ENCODE data around the gene ESPL1. TPM values are rescaled to one million over a fixed set of nuclear protein-coding genes. Genes with fewer than 3 reads are reported as not detected.

Gene ESPL1
- total and polyA plus RNA-seq, 2 of the 13 experiments (the other 11 are each of a cell fraction or from before 2014, with no cell fraction given): 5.8 to 11.5 TPM

- TF ChIP-seq SOX13 (IDR thresholded peaks at IDR 0.05): no peak
- peak in 1 of 2 experiments; percentile 21; a peak in 1 of 4 replicates for TF ChIP-seq SOX13 (CRISPR knock-in tag; conservative IDR thresholded peaks at IDR 0.05 in 1 of 2, IDR thresholded peaks at IDR 0.05 in 1 of 2)
- TF ChIP-seq CREB1 (IDR thresholded peaks at IDR 0.05): 0 out of 2 replicates have a peak, but pooled peaks have one; percentile 30
- TF ChIP-seq CREB1 (CRISPR knock-in tag; IDR thresholded peaks at IDR 0.05): peak; percentile 29; the same call in 1 of the 2 replicates
- no peak for TF ChIP-seq ZNF562 (CRISPR knock-in tag; IDR thresholded peaks at IDR 0.05; ENCODE audit: borderline replicate concordance)
- peak; percentile 71; the same call in 1 of the 2 replicates for TF ChIP-seq NKX3-1 (CRISPR knock-in tag; IDR thresholded peaks at IDR 0.05)
- peak; percentile 76; the same call in 1 of the 2 replicates for TF ChIP-seq ZNF567 (CRISPR knock-in tag; IDR thresholded peaks at IDR 0.05; ENCODE audit: borderline replicate concordance)
- TF ChIP-seq HIC2 (CRISPR knock-in tag; IDR thresholded peaks at IDR 0.05; ENCODE audit: low read depth): no peak; the same call in 1 of the 2 replicates
- peak; percentile 95; the same call in 1 of the 2 replicates for TF ChIP-seq ZBED4 (CRISPR knock-in tag; IDR thresholded peaks at IDR 0.05; ENCODE audit: borderline replicate concordance)
- TF ChIP-seq SP1 (IDR thresholded peaks at IDR 0.05): no peak
- TF ChIP-seq SP1 (CRISPR knock-in tag; IDR thresholded peaks at IDR 0.05): peak; percentile 66
- peak; percentile 42 to 63; a peak in 1 of 4 replicates for TF ChIP-seq NR2F1 (CRISPR knock-in tag; IDR thresholded peaks at IDR 0.05)
- TF ChIP-seq ZMYM3 (CRISPR knock-in tag; IDR thresholded peaks at IDR 0.05): peak; percentile 30; the same call in 1 of the 2 replicates
- peak; percentile 61; the same call in 1 of the 2 replicates for TF ChIP-seq HOXA3 (CRISPR knock-in tag; IDR thresholded peaks at IDR 0.05)
- peak; percentile 58; the same call in 1 of the 2 replicates for TF ChIP-seq ZNF138 (CRISPR knock-in tag; IDR thresholded peaks at IDR 0.05; ENCODE audit: low read depth)
- peak; percentile 79; the same call in 1 of the 2 replicates for TF ChIP-seq ARID4A (CRISPR knock-in tag; IDR thresholded peaks at IDR 0.05; ENCODE audit: borderline replicate concordance)
- peak; percentile 61; the same call in 1 of the 2 replicates for TF ChIP-seq ZMAT3 (CRISPR knock-in tag; conservative IDR thresholded peaks at IDR 0.05)
- TF ChIP-seq POLR2AphosphoS5 (IDR thresholded peaks at IDR 0.05; ENCODE audit: low read depth, low read length): peak; percentile 49; the same call in 1 of the 2 replicates
- TF ChIP-seq MEIS2 (CRISPR knock-in tag; IDR thresholded peaks at IDR 0.05): peak; percentile 37; the same call in 1 of the 2 replicates
Observed at GRCh38 chr12:53324779-53325510, 56.8 kb downstream of the ESPL1 start (continued).

Data from HepG2 (cell line).